ENCODE results near the gene KLF11. TPM values are rescaled to one million over a fixed set of nuclear protein-coding genes. Genes with fewer than 3 reads are reported as not detected.

The KLF11 gene
- total and polyA plus RNA-seq, 9 of the 15 experiments (the other 6 are each of a cell fraction or from before 2014, with no cell fraction given), result 2.1 to 13.4 (median 6.5) TPM

- in situ Hi-C loops (cut with MboI), result no loop called here
- ATAC-seq, result no peak
- Histone ChIP-seq H3K36me3 (ENCODE audit: control insufficient read depth, insufficient read depth, low read length) (no peaks in the 10 kb centered on the region), H3K27me3 (ENCODE audit: control insufficient read depth in 2 of 2, insufficient read depth in 2 of 2, low read length in 2 of 2) (peaks cover 6 to 24% of the 10 kb centered on the region in 2 experiments; a peak in 4 of 5 replicates), H3K4me1 (replicated peaks in 1 of 2; ENCODE audit: control insufficient read depth in 2 of 2, insufficient read depth in 2 of 2, low read length in 2 of 2) (peaks cover 0 to 11% of the 10 kb centered on the region in 2 experiments; a peak in 1 of 5 replicates), H3K9ac (ENCODE audit: insufficient read depth in 1 of 2, low read depth in 2 of 2, low read length in 2 of 2) (no peak overlapping the region), H3K27ac (ENCODE audit: extremely low read depth, low read depth, low read length) (no peak overlapping the region), H4K20me1 (replicated peaks; ENCODE audit: control insufficient read depth, insufficient read depth, low read length) (no peaks in the 10 kb centered on the region), H3K4me2 (ENCODE audit: insufficient read depth, low read length) (no peak overlapping the region), H3K9me1 (ENCODE audit: control insufficient read depth, insufficient read depth, low read length) (no peaks in the 10 kb centered on the region), H2AFZ (ENCODE audit: low read depth, low read length) (peak overlapping the region; percentile 25), H3K9me3 (replicated peaks; ENCODE audit: control insufficient read depth, insufficient read depth, low read depth, low read length) (no peaks in the 10 kb centered on the region), H3K79me2 (ENCODE audit: control insufficient read depth, insufficient read depth, low read length) (no peaks in the 10 kb centered on the region), H3K4me3 (no peak overlapping the region)
- TF ChIP-seq BCLAF1 (IDR thresholded peaks at IDR 0.05; ENCODE audit: borderline replicate concordance in 1 of 2, control insufficient read depth in 1 of 2, low read depth in 2 of 2, low read length in 1 of 2) (no peak), ZBTB40 (IDR thresholded peaks at IDR 0.05) (peak; percentile 95), ZBTB40 (CRISPR knock-in tag; IDR thresholded peaks at IDR 0.05) (peak; percentile 85), SMARCB1 (IDR thresholded peaks at IDR 0.05; ENCODE audit: insufficient read length, low read depth) (no peak)
- ChIA-PET POLR2A (no interaction called here), CTCF (ENCODE audit: low intra/inter-chr PET ratio) (interaction anchor here (0.6 kb wide), 1 partner anchor 349 kb away, joined by 3 read pairs; no protein-coding TSS in a partner anchor)
- DNase-seq (ENCODE audit: extremely low read depth in 1 of 4, low spot score in 3 of 4), result no peak
- WGBS (ENCODE audit: insufficient coverage, low coverage, missing lambda C conversion rate), result 3% methylated on average over 5 of the region's 5 CpGs
- no TSS peak for BruUV-seq (replicated peaks)
- intact Hi-C loops (cut with micrococcal nuclease), result no loop called here
- FAIRE-seq, result no peak
Observed at GRCh38 chr2:10089565-10090190, 46.3 kb downstream of the KLF11 start.
